GM18867 (cell line): Measurements from ENCODE around the gene TMEM219.
"Not testable (repeated sequence)": the region's sequence is repeated elsewhere in the genome, so short reads cannot be mapped to it uniquely, and the experiment has no call there.

Source experiments
- ATAC-seq: cut with Tn5 transposase; IDR thresholded peaks from one replicate; pipeline ENCODE4 v1.9.1; 2021; ENCODE audit warnings: mild to moderate bottlenecking, moderate library complexity; ENCODE audit not compliant: unreplicated experiment

The TMEM219 gene

GRCh38 chr16:29950806-29951461 lies 10.9 kb upstream of the TMEM219 start:
- no peak for ATAC-seq

- ATAC-seq: no peak
Measured at GRCh38 chr16:29951625-29952365, 10.1 kb upstream of the TMEM219 start.

GRCh38 chr16:29958756-29959155 lies 3.1 kb upstream of the TMEM219 start:
- no peak for ATAC-seq

GRCh38 chr16:29959293-29959692 lies 2.6 kb upstream of the TMEM219 start:
- no peak for ATAC-seq

- ATAC-seq: not testable (repeated sequence)
Measured at GRCh38 chr16:29959821-29960220, 2.1 kb upstream of the TMEM219 start.

GRCh38 chr16:29961127-29961478 lies 776 bp upstream of the TMEM219 start:
- ATAC-seq: no peak

GRCh38 chr16:29962344-29962994 lies 590 bp downstream of the TMEM219 start:
- no peak for ATAC-seq

GRCh38 chr16:29963021-29963743 lies 1.3 kb downstream of the TMEM219 start:
- no peak for ATAC-seq

- ATAC-seq: no peak
Measured at GRCh38 chr16:29968205-29968604, 6.3 kb downstream of the TMEM219 start.

- ATAC-seq: no peak
Measured at GRCh38 chr16:29971304-29971703, 9.4 kb downstream of the TMEM219 start.

GRCh38 chr16:29972500-29972899 lies 10.6 kb downstream of the TMEM219 start:
- ATAC-seq: no peak

- ATAC-seq: no peak
Measured at GRCh38 chr16:29972992-29973383, 11.1 kb downstream of the TMEM219 start.

- peak; percentile 94 for ATAC-seq
Measured at GRCh38 chr16:29973384-29974246, 11.7 kb downstream of the TMEM219 start, which contains the start of gene TAOK2. Gene TAOK2, plus strand, starts transcription at chr16:29973868. Its CDS starts 3,905 bp downstream, at chr16:29977773.

- ATAC-seq: no peak
Measured at GRCh38 chr16:29974291-29975133, 12.6 kb downstream of the TMEM219 start.

- no peak for ATAC-seq
Measured at GRCh38 chr16:29975134-29975538, 13.3 kb downstream of the TMEM219 start.

GRCh38 chr16:29975811-29976511 lies 14.1 kb downstream of the TMEM219 start:
- ATAC-seq: no peak

GRCh38 chr16:29977063-29977825 lies 15.4 kb downstream of the TMEM219 start:
- ATAC-seq: no peak

GRCh38 chr16:29978081-29978480 lies 16.2 kb downstream of the TMEM219 start:
- ATAC-seq: no peak
